Keratinocyte (primary cell): ENCODE measurements around the gene KCTD8.

Experiments used
- EZH2 ChIP-seq: IDR thresholded peaks from one replicate; pipeline ENCODE4 v1.6.1; 2012; ENCODE audit warnings: inconsistent platforms, mild to moderate bottlenecking, low read length, moderate library complexity
- TF ChIP-seq, protein P1 (sequence below), 3 experiments: IDR thresholded peaks in 1 of 3; conservative IDR thresholded peaks in 1 of 3; optimal IDR thresholded peaks in 1 of 3; 2 replicates in 2 of 3; 3 replicates in 1 of 3; pipeline versions ENCODE3 to v1.5.1; 2011; ENCODE audit warnings: low read length in 3 of 3, mild to moderate bottlenecking in 3 of 3, moderate library complexity in 2 of 3, control low read depth in 1 of 3, inconsistent platforms in 1 of 3; ENCODE audit not compliant: insufficient read depth in 2 of 3; ENCODE audit errors: extremely low read depth in 1 of 3

DNA sequence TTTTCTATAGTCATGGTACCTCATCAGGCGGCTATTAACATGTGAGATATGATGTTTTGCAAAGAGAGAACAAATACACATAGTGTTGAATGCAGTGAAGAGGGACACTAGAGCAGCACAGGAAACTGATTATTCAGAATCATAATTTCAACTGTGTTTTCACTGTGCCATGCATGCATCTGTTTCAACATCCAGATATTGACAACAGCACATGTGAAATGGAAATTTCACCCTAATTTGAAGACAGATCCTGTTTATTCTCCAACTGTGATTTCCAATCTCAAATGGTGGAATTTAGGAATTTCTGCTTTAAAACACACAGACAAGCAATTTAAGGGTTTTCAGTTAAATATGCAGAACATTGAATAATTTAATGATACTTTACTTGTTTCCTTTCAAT is 288.6 kb downstream of the KCTD8 start:
- TF ChIP-seq, protein P1, sequence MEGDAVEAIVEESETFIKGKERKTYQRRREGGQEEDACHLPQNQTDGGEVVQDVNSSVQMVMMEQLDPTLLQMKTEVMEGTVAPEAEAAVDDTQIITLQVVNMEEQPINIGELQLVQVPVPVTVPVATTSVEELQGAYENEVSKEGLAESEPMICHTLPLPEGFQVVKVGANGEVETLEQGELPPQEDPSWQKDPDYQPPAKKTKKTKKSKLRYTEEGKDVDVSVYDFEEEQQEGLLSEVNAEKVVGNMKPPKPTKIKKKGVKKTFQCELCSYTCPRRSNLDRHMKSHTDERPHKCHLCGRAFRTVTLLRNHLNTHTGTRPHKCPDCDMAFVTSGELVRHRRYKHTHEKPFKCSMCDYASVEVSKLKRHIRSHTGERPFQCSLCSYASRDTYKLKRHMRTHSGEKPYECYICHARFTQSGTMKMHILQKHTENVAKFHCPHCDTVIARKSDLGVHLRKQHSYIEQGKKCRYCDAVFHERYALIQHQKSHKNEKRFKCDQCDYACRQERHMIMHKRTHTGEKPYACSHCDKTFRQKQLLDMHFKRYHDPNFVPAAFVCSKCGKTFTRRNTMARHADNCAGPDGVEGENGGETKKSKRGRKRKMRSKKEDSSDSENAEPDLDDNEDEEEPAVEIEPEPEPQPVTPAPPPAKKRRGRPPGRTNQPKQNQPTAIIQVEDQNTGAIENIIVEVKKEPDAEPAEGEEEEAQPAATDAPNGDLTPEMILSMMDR (optimal IDR thresholded peaks at IDR 0.05 in 1 of 3, IDR thresholded peaks at IDR 0.05 in 1 of 3, conservative IDR thresholded peaks at IDR 0.05 in 1 of 3; ENCODE audit: extremely low read depth in 1 of 3, insufficient read depth in 2 of 3, low read length in 3 of 3) = no peak
- no peak for TF ChIP-seq EZH2
